CD4-positive, alpha-beta memory T cell (primary cell): ENCODE measurements around the gene RPL13A. TPM values are rescaled to one million over a fixed set of nuclear protein-coding genes. Genes with fewer than 3 reads are reported as not detected.

ENCODE experiments used
- CTCF ChIA-PET: fragments of 350-600 bp; sonication (Branson Sonifier 250); formaldehyde crosslinking; loops from one replicate; lab custom pipeline; 2021; ENCODE audit warnings: inconsistent platforms; ENCODE audit not compliant: partially characterized antibody; lab: Charles Lee
- POLR2A ChIA-PET: fragments of 350-600 bp; sonication (Branson Sonifier 250); formaldehyde crosslinking; loops from one replicate; lab custom pipeline; 2021; ENCODE audit not compliant: partially characterized antibody; lab: Charles Lee
- DNase-seq, 5 donors: peaks; one replicate each; pipeline versions ENCODE4 v3.0.0 to v3.0.0-alpha.2; 2020 to 2022; ENCODE audit warnings: mixed read lengths in 1 of 5
- H3K27ac ChIP-seq: one replicate; pipeline ENCODE4 v1.7.0; 2013; ENCODE audit warnings: low read depth, low read length
- H3K27me3 ChIP-seq: 2 replicates; pipeline ENCODE4 v1.7.0; 2013; ENCODE audit warnings: mild to moderate bottlenecking, low read length, moderate library complexity; ENCODE audit not compliant: insufficient read depth
- H3K36me3 ChIP-seq: 2 replicates; pipeline ENCODE4 v1.7.0; 2013; ENCODE audit warnings: mild to moderate bottlenecking, low read length, moderate library complexity; ENCODE audit not compliant: insufficient read depth
- H3K4me1 ChIP-seq: 2 replicates; pipeline ENCODE4 v1.7.0; 2013; ENCODE audit warnings: mild to moderate bottlenecking, low read length, moderate library complexity; ENCODE audit not compliant: insufficient read depth
- H3K4me3 ChIP-seq, 2 donors: one replicate each; pipeline ENCODE4 v1.7.0; 2013; ENCODE audit warnings: low read length in 2 of 2, mild to moderate bottlenecking in 1 of 2
- H3K9me3 ChIP-seq, 2 donors: one replicate each; pipeline ENCODE4 v1.7.0; 2013; ENCODE audit warnings: low read length in 2 of 2, control low read depth in 1 of 2; ENCODE audit not compliant: control insufficient read depth in 1 of 2
- H3K27ac Mint-ChIP-seq, 7 donors: one replicate each; pipeline ENCODE4 v1.8.0; 2020 to 2021; ENCODE audit warnings: mixed read lengths in 7 of 7, mild to moderate bottlenecking in 6 of 7, inconsistent platforms in 3 of 7, moderate library complexity in 3 of 7
- H3K27me3 Mint-ChIP-seq, 2 donors: one replicate each; pipeline ENCODE4 v1.8.0; 2020 to 2021; ENCODE audit warnings: mixed read lengths in 2 of 2
- H3K36me3 Mint-ChIP-seq, 2 donors: one replicate each; pipeline ENCODE4 v1.8.0; 2020 to 2021; ENCODE audit warnings: mixed read lengths in 2 of 2, inconsistent platforms in 1 of 2, mild to moderate bottlenecking in 1 of 2
- H3K4me1 Mint-ChIP-seq, 4 donors: one replicate each; pipeline ENCODE4 v1.8.0; 2020 to 2021; ENCODE audit warnings: mixed read lengths in 4 of 4, mild to moderate bottlenecking in 1 of 4
- H3K4me3 Mint-ChIP-seq, 8 donors: one replicate each; pipeline ENCODE4 v1.8.0; 2020 to 2021; ENCODE audit warnings: mixed read lengths in 8 of 8, mild to moderate bottlenecking in 7 of 8, moderate library complexity in 6 of 8, inconsistent platforms in 3 of 8
- H3K9me3 Mint-ChIP-seq, 8 donors: one replicate each; pipeline ENCODE4 v1.8.0; 2020 to 2021; ENCODE audit warnings: mixed read lengths in 8 of 8, mild to moderate bottlenecking in 5 of 8, inconsistent platforms in 3 of 8, moderate library complexity in 1 of 8
- intact Hi-C: fragments of 100-400 bp; cut with micrococcal nuclease; formaldehyde crosslinking; loops from one replicate; pipeline ENCODE4 v1.15.1; 2023
- microRNA-seq: library from miRNA; unstranded; fragments of <30 nt; microRNA quantifications from one replicate; pipeline ENCODE4 v1.2.0, GENCODE V29; 2021; ENCODE audit warnings: borderline replicate concordance, borderline number of aligned reads, borderline microRNAs expressed, mixed read lengths
- polyA plus RNA-seq, 2 donors: library from polyadenylated mRNA; unstranded; fragments of 300-500 nt; fragmentation: Illumina TruSeq; gene quantifications; one replicate each; pipeline ENCODE4 v1.2.3, GENCODE V29; 2021
- total RNA-seq, 2 experiments: library from RNA; stranded (reverse); gene quantifications; one replicate each; pipeline ENCODE4 v1.2.3, GENCODE V29; 2021

The RPL13A gene
- total and polyA plus RNA-seq, 4 experiments from 2014 or later = 1,827 to 5,661 (median 4,281) TPM

DNA sequence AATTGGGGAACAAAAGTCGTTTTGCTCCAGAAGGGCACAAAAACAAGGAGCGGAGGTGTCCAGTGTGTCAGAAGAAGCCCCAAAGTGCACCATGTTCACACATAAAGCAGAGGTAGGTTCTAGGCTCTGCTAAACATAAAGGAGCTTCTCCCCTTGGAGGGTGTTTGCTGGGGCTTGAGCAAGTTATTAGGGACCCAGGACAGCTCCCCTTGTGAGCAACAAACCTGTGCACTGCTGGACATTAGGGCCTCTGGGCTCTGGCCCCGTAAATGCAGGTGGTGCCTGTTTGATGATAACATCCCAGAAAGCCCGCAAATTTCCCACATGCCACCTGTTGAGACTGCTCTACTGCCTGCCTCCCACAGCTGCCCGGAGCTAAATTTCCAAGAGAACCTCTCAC, 51.2 kb downstream of the RPL13A start:
- Mint-ChIP-seq H3K4me3 (no peak overlapping the region), H3K9me3 (no peaks in the 10 kb centered on the region), H3K36me3 (no peaks in the 10 kb centered on the region), H3K27ac (no peak overlapping the region), H3K4me1 (peaks cover 11 to 14% (median 13%) of the 10 kb centered on the region in 4 donors), H3K27me3 (no peaks in the 10 kb centered on the region)
- peaks cover 15% of the 10 kb centered on the region for H3K4me1 ChIP-seq
- no peaks in the 10 kb centered on the region for H3K27me3 ChIP-seq
- no peak overlapping the region for H3K4me3 ChIP-seq
- H3K9me3 ChIP-seq = no peaks in the 10 kb centered on the region
- ChIA-PET POLR2A (interaction anchor here (0.9 kb wide), 1 partner anchor 9 kb away, joined by 3 read pairs; no protein-coding TSS in a partner anchor), CTCF (interaction anchor here (0.7 to 5.6 kb wide), 2 partner anchors 8 to 27 kb away, joined by 3 to 47 read pairs; no protein-coding TSS in a partner anchor)
- H3K27ac ChIP-seq = no peak overlapping the region
- H3K36me3 ChIP-seq = no peaks in the 10 kb centered on the region
- intact Hi-C loops = no loop called here
- no peak for DNase-seq

DNA sequence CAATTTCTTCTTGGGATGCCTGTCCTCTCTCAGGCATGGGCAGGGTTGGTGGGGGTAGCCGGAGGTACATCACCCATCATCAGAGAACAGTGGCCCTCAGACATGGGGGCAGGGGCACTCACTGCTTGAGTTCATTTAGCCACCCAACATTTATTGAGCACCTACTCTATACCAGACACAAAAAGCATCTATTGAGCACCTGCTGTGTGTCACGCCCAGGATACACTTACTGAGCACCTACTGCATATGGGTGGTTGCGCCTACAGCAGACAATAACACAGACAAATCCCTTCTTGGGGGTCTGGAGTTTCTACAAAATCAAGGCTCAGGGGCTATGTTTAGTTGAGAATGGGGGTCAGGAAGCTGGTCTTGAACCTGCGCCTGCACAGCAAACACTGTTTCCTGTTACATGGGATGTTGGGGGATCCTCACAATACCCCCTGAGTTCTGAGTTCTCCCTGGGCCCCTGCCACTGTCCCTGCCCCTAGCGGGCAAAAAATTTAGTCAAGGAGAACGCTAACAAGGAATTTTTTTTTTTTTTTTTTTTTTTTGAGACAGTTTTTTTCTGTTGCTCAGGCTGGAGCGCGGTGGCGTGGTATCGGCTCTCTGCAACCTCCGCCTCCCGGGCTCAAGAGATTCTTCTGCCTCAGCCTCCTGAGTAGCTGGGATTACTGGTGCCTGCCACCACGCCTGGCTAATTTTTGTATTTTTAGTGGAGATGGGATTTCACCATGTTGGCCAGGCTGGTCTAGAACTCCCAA, 52.0 kb downstream of the RPL13A start:
- ChIA-PET POLR2A (interaction anchor here (0.7 to 0.9 kb wide), 2 partner anchors 10 to 13 kb away, joined by 3 read pairs; no protein-coding TSS in a partner anchor), CTCF (interaction anchor here (1.2 to 5.6 kb wide), 2 partner anchors 7 to 21 kb away, joined by 3 to 47 read pairs; no protein-coding TSS in a partner anchor)
- no peak overlapping the region for H3K27ac ChIP-seq
- H3K27me3 ChIP-seq = no peaks in the 10 kb centered on the region
- Mint-ChIP-seq H3K27me3 (no peaks in the 10 kb centered on the region), H3K27ac (no peak overlapping the region), H3K36me3 (no peaks in the 10 kb centered on the region), H3K4me3 (no peak overlapping the region), H3K4me1 (peaks cover 13 to 18% (median 16%) of the 10 kb centered on the region in 4 donors), H3K9me3 (no peaks in the 10 kb centered on the region)
- no peaks in the 10 kb centered on the region for H3K36me3 ChIP-seq
- intact Hi-C loops = no loop called here
- peaks cover 11% of the 10 kb centered on the region for H3K4me1 ChIP-seq
- no peak for DNase-seq
- H3K9me3 ChIP-seq = no peaks in the 10 kb centered on the region
- no peak overlapping the region for H3K4me3 ChIP-seq

Small RNA genes within 50 kb of the gene (microRNA-seq; reads per million reads assigned to microRNA genes)
- 93,088 reads per million, percentile 99 among the genes with 10 or more reads in this experiment for gene MIR150

Other genes starting within 250 kb of the RPL13A start
- gene SLC6A16, start 162.4 kb upstream of the RPL13A start, total RNA-seq = 1 to 10 TPM; 4.3 to 5.1 TPM
- 1 to 10 TPM; 1.1 to 1.8 TPM for gene SLC6A16, start 162.4 kb upstream of the RPL13A start, polyA plus RNA-seq
- gene CD37, start 152.2 kb upstream of the RPL13A start, total RNA-seq = 100 to 1,000 TPM; 330 to 347 TPM
- gene CD37, start 152.2 kb upstream of the RPL13A start, polyA plus RNA-seq = 100 to 1,000 TPM; 109 to 192 TPM
- not detected for gene TEAD2, start 125.2 kb upstream of the RPL13A start, total RNA-seq
- gene TEAD2, start 125.2 kb upstream of the RPL13A start, polyA plus RNA-seq = not detected
- not detected for gene DKKL1, start 123.7 kb upstream of the RPL13A start, total RNA-seq
- not detected for gene DKKL1, start 123.7 kb upstream of the RPL13A start, polyA plus RNA-seq
- under 1 TPM; 0.23 to 0.69 TPM for gene KASH5, start 99.4 kb upstream of the RPL13A start, total RNA-seq
- gene KASH5, start 99.4 kb upstream of the RPL13A start, polyA plus RNA-seq = not detected
- gene PTH2, start 64.2 kb upstream of the RPL13A start, total RNA-seq = not detected
- not detected for gene PTH2, start 64.2 kb upstream of the RPL13A start, polyA plus RNA-seq
- gene GFY, start 62.2 kb upstream of the RPL13A start, total RNA-seq = not detected
- gene GFY, start 62.2 kb upstream of the RPL13A start, polyA plus RNA-seq = not detected
- under 1 TPM; 0.15 to 0.25 TPM for gene SLC17A7, start 46.1 kb upstream of the RPL13A start, total RNA-seq
- not detected for gene SLC17A7, start 46.1 kb upstream of the RPL13A start, polyA plus RNA-seq
- gene PIH1D1, start 35.8 kb upstream of the RPL13A start, total RNA-seq = 100 to 1,000 TPM; 178 to 186 TPM
- gene PIH1D1, start 35.8 kb upstream of the RPL13A start, polyA plus RNA-seq = 100 to 1,000 TPM in 1 of 2 donors, 10 to 100 TPM in 1; 87.2 to 124 TPM
- 10 to 100 TPM; 31.6 to 32.6 TPM for gene ALDH16A1, start 34.4 kb upstream of the RPL13A start, total RNA-seq
- gene ALDH16A1, start 34.4 kb upstream of the RPL13A start, polyA plus RNA-seq = 10 to 100 TPM; 28.4 to 40.1 TPM
- 100 to 1,000 TPM; 114 to 115 TPM for gene FLT3LG, start 13.4 kb upstream of the RPL13A start, total RNA-seq
- gene FLT3LG, start 13.4 kb upstream of the RPL13A start, polyA plus RNA-seq = 100 to 1,000 TPM; 145 to 252 TPM
- 1,000 to 10,000 TPM; 3,135 to 3,272 TPM for gene RPS11, start 8.8 kb downstream of the RPL13A start, total RNA-seq
- 1,000 to 10,000 TPM; 1,691 to 2,012 TPM for gene RPS11, start 8.8 kb downstream of the RPL13A start, polyA plus RNA-seq
- gene FCGRT, start 25.1 kb downstream of the RPL13A start, total RNA-seq = 10 to 100 TPM; 21.9 to 25.8 TPM
- gene FCGRT, start 25.1 kb downstream of the RPL13A start, polyA plus RNA-seq = 10 to 100 TPM; 40.2 to 42.5 TPM
- 1 to 10 TPM; 2.4 to 2.5 TPM for gene RCN3, start 40.4 kb downstream of the RPL13A start, total RNA-seq
- gene RCN3, start 40.4 kb downstream of the RPL13A start, polyA plus RNA-seq = 1 to 10 TPM; 1.2 to 1.5 TPM
- 100 to 1,000 TPM; 177 to 191 TPM for gene NOSIP, start 92.9 kb downstream of the RPL13A start, total RNA-seq
- 100 to 1,000 TPM; 650 to 674 TPM for gene NOSIP, start 92.9 kb downstream of the RPL13A start, polyA plus RNA-seq
- 1 to 10 TPM; 1.0 to 1.7 TPM for gene PRRG2, start 93.7 kb downstream of the RPL13A start, total RNA-seq
- gene PRRG2, start 93.7 kb downstream of the RPL13A start, polyA plus RNA-seq = under 1 TPM in 1 of 2 donors, not detected in 1; 0.34 TPM
- gene PRR12, start 103.6 kb downstream of the RPL13A start, total RNA-seq = 10 to 100 TPM; 64.6 to 65.1 TPM
- 1 to 10 TPM in 1 of 2 donors, not detected in 1; 1.2 TPM for gene PRR12, start 103.6 kb downstream of the RPL13A start, polyA plus RNA-seq
- gene RRAS, start 152.5 kb downstream of the RPL13A start, total RNA-seq = 10 to 100 TPM; 12.0 to 13.4 TPM
- 10 to 100 TPM; 28.0 to 32.1 TPM for gene RRAS, start 152.5 kb downstream of the RPL13A start, polyA plus RNA-seq
- 10 to 100 TPM; 60.5 to 62.7 TPM for gene SCAF1, start 154.6 kb downstream of the RPL13A start, total RNA-seq
- 1 to 10 TPM in 1 of 2 donors, not detected in 1; 4.0 TPM for gene SCAF1, start 154.6 kb downstream of the RPL13A start, polyA plus RNA-seq
- 100 to 1,000 TPM; 366 to 386 TPM for gene IRF3, start 178.2 kb downstream of the RPL13A start, total RNA-seq
- 10 to 100 TPM; 64.1 to 72.8 TPM for gene IRF3, start 178.2 kb downstream of the RPL13A start, polyA plus RNA-seq
- gene BCL2L12, start 178.3 kb downstream of the RPL13A start, total RNA-seq = 10 to 100 TPM; 21.9 to 22.1 TPM
- 10 to 100 TPM; 16.3 to 17.2 TPM for gene BCL2L12, start 178.3 kb downstream of the RPL13A start, polyA plus RNA-seq
- 10 to 100 TPM; 76.6 to 92.9 TPM for gene PRMT1, start 189.7 kb downstream of the RPL13A start, total RNA-seq
- gene PRMT1, start 189.7 kb downstream of the RPL13A start, polyA plus RNA-seq = 100 to 1,000 TPM; 140 to 213 TPM
- 1 to 10 TPM; 4.0 to 4.4 TPM for gene ADM5, start 202.0 kb downstream of the RPL13A start, total RNA-seq
- gene ADM5, start 202.0 kb downstream of the RPL13A start, polyA plus RNA-seq = under 1 TPM in 1 of 2 donors, not detected in 1; 0.24 TPM
- gene CPT1C, start 203.5 kb downstream of the RPL13A start, total RNA-seq = 1 to 10 TPM in 1 of 2 experiments, under 1 TPM in 1; 0.64 to 1.5 TPM
- gene CPT1C, start 203.5 kb downstream of the RPL13A start, polyA plus RNA-seq = under 1 TPM; 0.24 to 0.57 TPM